SJSA1 (cell line): ENCODE results near the gene TMEM132D. TPM values are rescaled to one million over a fixed set of nuclear protein-coding genes. Genes with fewer than 3 reads are reported as not detected.

Source experiments
- DNase-seq, 2 experiments: peaks; one replicate each; pipeline ENCODE4 v3.0.0-alpha.2; 2015 to 2020; ENCODE audit warnings: low spot score in 2 of 2, low read depth in 1 of 2
- H3K27ac ChIP-seq: fragments of 250-450 bp; sonication (Bioruptor Pico); 2 replicates; pipeline ENCODE4 v1.5.1; 2020; ENCODE audit warnings: mild to moderate bottlenecking, moderate library complexity
- H3K27me3 ChIP-seq: fragments of 250-450 bp; sonication (Bioruptor Pico); replicated peaks from 2 replicates; pipeline ENCODE4 v1.5.1; 2020; ENCODE audit warnings: mild to moderate bottlenecking, moderate library complexity
- H3K36me3 ChIP-seq: fragments of 250-450 bp; sonication (Bioruptor Pico); 2 replicates; pipeline ENCODE4 v1.5.1; 2020; ENCODE audit warnings: mild to moderate bottlenecking
- H3K4me1 ChIP-seq: fragments of 250-450 bp; sonication (Bioruptor Pico); replicated peaks from 2 replicates; pipeline ENCODE4 v1.6.1; 2021; ENCODE audit warnings: mild to moderate bottlenecking
- H3K4me3 ChIP-seq: fragments of 250-450 bp; sonication (Bioruptor Pico); 2 replicates; pipeline ENCODE4 v1.5.1; 2020; ENCODE audit warnings: mild to moderate bottlenecking
- H3K9me3 ChIP-seq: fragments of 250-450 bp; sonication (Bioruptor Pico); replicated peaks from 2 replicates; pipeline ENCODE4 v1.5.1; 2020; ENCODE audit warnings: mild to moderate bottlenecking
- total RNA-seq: library from RNA; depleted of rRNA; stranded (reverse); fragments of >200 nt; shearing (Covaris generic); gene quantifications from 2 replicates; pipeline ENCODE4 v1.2.3, GENCODE V29; 2014

TMEM132D gene
- total RNA-seq, 1 experiment from 2014 or later = not detected

GRCh38 chr12:129185855-129186254 lies 718.0 kb downstream of the TMEM132D start:
- Histone ChIP-seq H3K4me3 (no peak overlapping the region), H3K36me3 (no peaks in the 10 kb centered on the region), H3K9me3 (no peaks in the 10 kb centered on the region; the same call in 1 of the 2 replicates), H3K27ac (no peak overlapping the region), H3K27me3 (no peaks in the 10 kb centered on the region), H3K4me1 (no peaks in the 10 kb centered on the region)
- no peak for DNase-seq

- Histone ChIP-seq H3K9me3 (no peaks in the 10 kb centered on the region; the same call in none of the 2 replicates), H3K27me3 (no peaks in the 10 kb centered on the region), H3K4me3 (no peak overlapping the region), H3K27ac (no peak overlapping the region), H3K36me3 (no peaks in the 10 kb centered on the region), H3K4me1 (no peaks in the 10 kb centered on the region)
- no peak for DNase-seq
Measured at GRCh38 chr12:129184127-129184928, 719.5 kb downstream of the TMEM132D start.

GRCh38 chr12:129179941-129180553 lies 723.8 kb downstream of the TMEM132D start:
- H3K4me1 ChIP-seq = no peaks in the 10 kb centered on the region
- no peak overlapping the region for H3K4me3 ChIP-seq
- DNase-seq = no peak
- no peaks in the 10 kb centered on the region for H3K36me3 ChIP-seq
- H3K27ac ChIP-seq = no peak overlapping the region
- no peaks in the 10 kb centered on the region for H3K27me3 ChIP-seq
- H3K9me3 ChIP-seq = no peaks in the 10 kb centered on the region; the same call in none of the 2 replicates

GRCh38 chr12:129169928-129170327 lies 733.9 kb downstream of the TMEM132D start:
- no peaks in the 10 kb centered on the region; the same call in 1 of the 2 replicates for H3K9me3 ChIP-seq
- H3K4me1 ChIP-seq = no peaks in the 10 kb centered on the region
- H3K36me3 ChIP-seq = no peaks in the 10 kb centered on the region
- no peak overlapping the region for H3K4me3 ChIP-seq
- no peaks in the 10 kb centered on the region for H3K27me3 ChIP-seq
- H3K27ac ChIP-seq = no peak overlapping the region
- no peak for DNase-seq

- Histone ChIP-seq H3K9me3 (no peaks in the 10 kb centered on the region), H3K4me1 (no peaks in the 10 kb centered on the region), H3K27me3 (no peaks in the 10 kb centered on the region), H3K36me3 (no peaks in the 10 kb centered on the region), H3K4me3 (no peak overlapping the region), H3K27ac (no peak overlapping the region)
- DNase-seq = no peak
Measured at GRCh38 chr12:129163861-129164260, 740.0 kb downstream of the TMEM132D start.

- Histone ChIP-seq H3K36me3 (no peaks in the 10 kb centered on the region), H3K27me3 (no peaks in the 10 kb centered on the region), H3K4me3 (no peak overlapping the region), H3K9me3 (no peaks in the 10 kb centered on the region), H3K4me1 (no peaks in the 10 kb centered on the region), H3K27ac (no peak overlapping the region)
- DNase-seq = no peak
Measured at GRCh38 chr12:129163461-129163860, 740.4 kb downstream of the TMEM132D start.

- Histone ChIP-seq H3K27ac (no peak overlapping the region), H3K9me3 (no peaks in the 10 kb centered on the region), H3K27me3 (no peaks in the 10 kb centered on the region), H3K4me1 (no peaks in the 10 kb centered on the region), H3K4me3 (no peak overlapping the region), H3K36me3 (no peaks in the 10 kb centered on the region)
- no peak for DNase-seq
Measured at GRCh38 chr12:129162805-129163204, 741.0 kb downstream of the TMEM132D start.

GRCh38 chr12:129161511-129161910 lies 742.3 kb downstream of the TMEM132D start:
- H3K9me3 ChIP-seq = no peaks in the 10 kb centered on the region; the same call in 1 of the 2 replicates
- no peaks in the 10 kb centered on the region for H3K4me1 ChIP-seq
- no peak for DNase-seq
- no peaks in the 10 kb centered on the region for H3K36me3 ChIP-seq
- H3K27ac ChIP-seq = no peak overlapping the region
- no peak overlapping the region for H3K4me3 ChIP-seq
- H3K27me3 ChIP-seq = no peaks in the 10 kb centered on the region

- no peaks in the 10 kb centered on the region; the same call in 1 of the 2 replicates for H3K9me3 ChIP-seq
- H3K4me3 ChIP-seq = no peak overlapping the region
- no peaks in the 10 kb centered on the region for H3K36me3 ChIP-seq
- DNase-seq = no peak
- no peaks in the 10 kb centered on the region for H3K4me1 ChIP-seq
- no peak overlapping the region for H3K27ac ChIP-seq
- no peaks in the 10 kb centered on the region for H3K27me3 ChIP-seq
Measured at GRCh38 chr12:129160282-129160681, 743.5 kb downstream of the TMEM132D start.

- Histone ChIP-seq H3K27me3 (no peaks in the 10 kb centered on the region), H3K27ac (no peak overlapping the region), H3K4me3 (no peak overlapping the region), H3K9me3 (peaks cover 4% of the 10 kb centered on the region; the same call in 1 of the 2 replicates), H3K36me3 (no peaks in the 10 kb centered on the region), H3K4me1 (no peaks in the 10 kb centered on the region)
- DNase-seq = no peak
Measured at GRCh38 chr12:129152351-129153104, 751.3 kb downstream of the TMEM132D start.

- H3K36me3 ChIP-seq = no peaks in the 10 kb centered on the region
- no peaks in the 10 kb centered on the region for H3K27me3 ChIP-seq
- DNase-seq = no peak
- H3K9me3 ChIP-seq = peaks cover 4% of the 10 kb centered on the region; the same call in 1 of the 2 replicates
- no peak overlapping the region for H3K4me3 ChIP-seq
- no peak overlapping the region for H3K27ac ChIP-seq
- no peaks in the 10 kb centered on the region for H3K4me1 ChIP-seq
Measured at GRCh38 chr12:129150721-129151120, 753.1 kb downstream of the TMEM132D start.

GRCh38 chr12:129145381-129145780 lies 758.4 kb downstream of the TMEM132D start:
- no peaks in the 10 kb centered on the region for H3K4me1 ChIP-seq
- H3K27ac ChIP-seq = no peak overlapping the region
- 0 out of 2 replicates have a peak, but pooled peaks cover 2% of the 10 kb centered on the region for H3K9me3 ChIP-seq
- no peaks in the 10 kb centered on the region for H3K36me3 ChIP-seq
- no peaks in the 10 kb centered on the region for H3K27me3 ChIP-seq
- DNase-seq = no peak
- H3K4me3 ChIP-seq = no peak overlapping the region

- Histone ChIP-seq H3K27me3 (no peaks in the 10 kb centered on the region), H3K9me3 (peaks cover 5% of the 10 kb centered on the region; the same call in 1 of the 2 replicates), H3K4me3 (no peak overlapping the region), H3K27ac (no peak overlapping the region), H3K4me1 (no peaks in the 10 kb centered on the region), H3K36me3 (no peaks in the 10 kb centered on the region)
- no peak for DNase-seq
Measured at GRCh38 chr12:129138776-129139175, 765.0 kb downstream of the TMEM132D start.
